Measurements from ENCODE around the gene EEF1AKMT3. TPM values are rescaled to one million over a fixed set of nuclear protein-coding genes. Genes with fewer than 3 reads are reported as not detected.

The EEF1AKMT3 gene
- total RNA-seq, 2 experiments from 2014 or later, result 4.0 to 4.3 TPM

DNA sequence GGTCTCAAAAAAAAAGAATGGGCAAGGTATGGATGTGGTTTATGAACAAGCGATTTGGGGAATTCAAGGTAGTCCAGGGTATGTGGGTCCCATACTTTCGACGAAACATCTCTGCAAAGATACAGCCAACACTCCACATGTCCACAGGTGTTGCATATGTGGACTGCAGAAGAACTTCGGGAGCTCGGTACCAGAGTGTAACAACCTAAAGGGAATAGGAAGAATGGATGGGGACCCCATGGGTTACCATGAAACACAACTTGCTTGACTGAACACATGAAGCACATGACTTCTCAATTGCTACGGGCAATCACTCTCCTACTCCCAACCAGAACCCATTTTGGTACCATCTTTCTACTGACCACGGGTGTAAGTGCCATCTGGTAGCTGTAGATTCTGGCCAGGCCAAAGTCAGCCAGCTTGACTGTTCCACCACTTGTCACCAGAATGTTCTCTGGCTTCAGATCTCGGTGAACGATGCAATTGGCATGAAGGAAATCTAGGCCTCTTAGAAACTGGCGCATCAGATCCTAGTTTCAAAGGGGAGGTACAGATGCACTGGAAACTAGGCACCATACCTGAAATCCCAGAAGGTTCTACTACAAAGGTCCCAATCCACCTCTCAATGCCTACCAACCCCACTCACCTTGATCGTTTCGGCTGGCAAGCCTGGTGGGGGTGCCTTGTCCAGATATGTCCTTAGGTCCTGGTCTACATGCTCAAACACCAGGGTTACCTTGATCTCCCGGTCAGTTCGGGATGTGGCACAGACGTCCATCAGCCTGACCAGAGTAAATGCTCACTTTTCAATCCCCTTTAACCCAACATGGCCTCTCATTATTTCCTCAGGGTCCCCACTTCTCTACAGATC lies 21.6 kb upstream of the EEF1AKMT3 start:
- POLR2A ChIA-PET, result no interaction called here

DNA sequence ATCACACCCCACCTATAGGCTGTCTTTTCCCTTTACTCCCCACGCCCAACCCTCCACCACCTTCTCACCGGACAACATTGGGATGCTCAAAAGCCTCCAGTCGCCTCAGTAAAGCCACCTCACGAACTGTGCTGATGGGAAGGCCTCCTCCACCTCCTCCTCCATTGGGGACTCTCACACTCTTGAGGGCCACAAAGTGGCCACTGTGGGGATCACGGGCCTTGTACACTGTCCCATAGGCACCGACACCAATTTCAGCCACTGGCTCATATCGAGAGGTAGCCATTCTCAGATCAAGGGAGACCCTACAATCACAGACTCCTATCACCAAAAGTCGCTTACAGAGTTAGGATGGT lies 21.0 kb upstream of the EEF1AKMT3 start:
- DNase-seq (no peak), ATAC-seq (no peak)
- TF ChIP-seq, protein P1, sequence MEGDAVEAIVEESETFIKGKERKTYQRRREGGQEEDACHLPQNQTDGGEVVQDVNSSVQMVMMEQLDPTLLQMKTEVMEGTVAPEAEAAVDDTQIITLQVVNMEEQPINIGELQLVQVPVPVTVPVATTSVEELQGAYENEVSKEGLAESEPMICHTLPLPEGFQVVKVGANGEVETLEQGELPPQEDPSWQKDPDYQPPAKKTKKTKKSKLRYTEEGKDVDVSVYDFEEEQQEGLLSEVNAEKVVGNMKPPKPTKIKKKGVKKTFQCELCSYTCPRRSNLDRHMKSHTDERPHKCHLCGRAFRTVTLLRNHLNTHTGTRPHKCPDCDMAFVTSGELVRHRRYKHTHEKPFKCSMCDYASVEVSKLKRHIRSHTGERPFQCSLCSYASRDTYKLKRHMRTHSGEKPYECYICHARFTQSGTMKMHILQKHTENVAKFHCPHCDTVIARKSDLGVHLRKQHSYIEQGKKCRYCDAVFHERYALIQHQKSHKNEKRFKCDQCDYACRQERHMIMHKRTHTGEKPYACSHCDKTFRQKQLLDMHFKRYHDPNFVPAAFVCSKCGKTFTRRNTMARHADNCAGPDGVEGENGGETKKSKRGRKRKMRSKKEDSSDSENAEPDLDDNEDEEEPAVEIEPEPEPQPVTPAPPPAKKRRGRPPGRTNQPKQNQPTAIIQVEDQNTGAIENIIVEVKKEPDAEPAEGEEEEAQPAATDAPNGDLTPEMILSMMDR (IDR thresholded peaks at IDR 0.05), result no peak
- Mint-ChIP-seq H3K27ac (peak overlapping the region; percentile 94), H3K27me3 (no peaks in the 10 kb centered on the region), H3K4me3 (peak overlapping the region; percentile 86), H3K36me3 (ENCODE audit: low read depth) (peaks cover 45% of the 10 kb centered on the region), H3K9me3 (no peaks in the 10 kb centered on the region), H3K4me1 (ENCODE audit: low read depth) (peaks cover 47% of the 10 kb centered on the region)
- intact Hi-C loops (cut with micrococcal nuclease), result no loop called here
- CTCF ChIA-PET, result interaction anchor here (0.8 to 1.3 kb wide), 3 partner anchors 10 to 31 kb away, joined by 3 to 8 read pairs (median 6); partner anchors contain the start of gene TSFM
- POLR2A ChIA-PET, result interaction anchor here (1.0 to 1.2 kb wide), 2 partner anchors 10 to 15 kb away, joined by 4 to 11 read pairs; partner anchors contain the start of gene CYP27B1

More for the DNA sequence above, 21.6 kb upstream of the EEF1AKMT3 start:
- H3K36me3 Mint-ChIP-seq (ENCODE audit: low read depth), result peaks cover 48% of the 10 kb centered on the region
- no peak for ATAC-seq
- no peak for DNase-seq
- H3K27ac Mint-ChIP-seq, result peak overlapping the region; percentile 94
- peak overlapping the region; percentile 86 for H3K4me3 Mint-ChIP-seq
- TF ChIP-seq, protein P1 (IDR thresholded peaks at IDR 0.05), result no peak
- H3K27me3 Mint-ChIP-seq, result no peaks in the 10 kb centered on the region
- no peaks in the 10 kb centered on the region for H3K9me3 Mint-ChIP-seq
- CTCF ChIA-PET, result interaction anchor here (1.3 kb wide), 1 partner anchor 9 kb away, joined by 6 read pairs; no protein-coding TSS in a partner anchor
- intact Hi-C loops (cut with micrococcal nuclease), result no loop called here
- peaks cover 45% of the 10 kb centered on the region for H3K4me1 Mint-ChIP-seq (ENCODE audit: low read depth)

DNA sequence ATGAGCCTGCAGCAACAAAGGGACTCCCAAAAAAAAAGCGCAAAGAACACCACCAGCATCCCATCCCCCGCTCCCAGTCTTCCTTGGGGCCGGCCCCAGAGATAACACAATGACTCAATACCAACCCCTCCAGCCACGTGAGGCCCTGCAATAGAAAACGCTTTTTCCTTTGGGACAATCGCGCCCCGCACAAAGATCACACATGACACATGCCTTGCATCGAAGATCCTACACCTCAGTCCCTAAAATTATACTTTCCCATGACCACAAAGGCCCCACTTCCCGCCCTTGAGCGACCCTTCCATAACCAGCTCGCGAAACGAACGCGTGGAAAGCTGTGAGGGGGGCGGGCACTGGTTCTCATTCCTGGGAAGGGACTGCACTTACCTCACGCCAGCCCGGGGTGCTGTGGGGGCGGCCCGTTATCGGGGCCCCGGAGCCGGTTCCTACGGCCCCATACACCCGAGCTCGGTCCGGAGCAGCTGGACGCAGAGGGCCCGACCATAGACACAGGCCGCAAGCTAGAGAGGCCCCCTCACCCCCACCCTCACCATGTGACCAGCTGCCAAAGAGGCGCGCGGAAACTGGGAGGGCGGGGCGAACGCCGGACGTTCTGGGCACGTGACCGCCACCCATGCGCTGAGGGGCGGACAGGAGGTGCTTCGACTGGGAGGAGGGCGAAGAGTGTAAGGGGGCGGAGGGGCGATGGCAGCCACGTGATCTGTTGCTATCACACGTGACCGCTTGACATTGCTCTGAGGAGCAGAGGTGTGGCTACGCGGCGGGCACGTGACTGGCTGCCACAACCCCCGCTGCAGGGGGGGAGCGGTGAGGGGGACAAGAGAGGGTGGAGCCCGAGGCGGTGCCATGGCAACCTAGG lies 20.4 kb upstream of the EEF1AKMT3 start, which contains the start of gene CDK4:
TSS of gene CDK4 (minus strand) at position 523 of the 880 bp plus-strand sequence. CDS start 593 bp downstream, outside the sequence.
- no peaks in the 10 kb centered on the region for H3K9me3 Mint-ChIP-seq
- H3K27ac Mint-ChIP-seq, result peak within 1 kb of the TSS; percentile 94
- intact Hi-C loops (cut with micrococcal nuclease), result no loop called here
- peaks cover 53% of the 10 kb centered on the region for H3K4me1 Mint-ChIP-seq (ENCODE audit: low read depth)
- peak within 1 kb of the TSS; percentile 86 for H3K4me3 Mint-ChIP-seq
- POLR2A ChIA-PET, result interaction anchor here (0.8 to 1.2 kb wide), 3 partner anchors 10 to 31 kb away, joined by 3 to 11 read pairs (median 4); partner anchors contain the start of gene CYP27B1
- ATAC-seq (peak; percentile 82), DNase-seq (peak; percentile 100)
- TF ChIP-seq, protein P1 (IDR thresholded peaks at IDR 0.05), result no peak
- H3K27me3 Mint-ChIP-seq, result no peaks in the 10 kb centered on the region
- peaks cover 48% of the 10 kb centered on the region for H3K36me3 Mint-ChIP-seq (ENCODE audit: low read depth)
- CTCF ChIA-PET, result interaction anchor here (0.8 to 1.2 kb wide), 3 partner anchors 10 to 31 kb away, joined by 3 to 8 read pairs (median 5); partner anchors contain the start of gene TSFM

- POLR2A ChIA-PET, result interaction anchor here (0.8 to 1.2 kb wide), 2 partner anchors 11 to 31 kb away, joined by 3 to 11 read pairs; no protein-coding TSS in a partner anchor
- TF ChIP-seq, protein P1 (IDR thresholded peaks at IDR 0.05), result no peak
- CTCF ChIA-PET, result interaction anchor here (0.9 to 1.2 kb wide), 2 partner anchors 11 to 12 kb away, joined by 5 to 8 read pairs; no protein-coding TSS in a partner anchor
- Mint-ChIP-seq H3K36me3 (ENCODE audit: low read depth) (peaks cover 45% of the 10 kb centered on the region), H3K9me3 (no peaks in the 10 kb centered on the region), H3K27ac (peak overlapping the region; percentile 94), H3K27me3 (no peaks in the 10 kb centered on the region), H3K4me3 (peak overlapping the region; percentile 86), H3K4me1 (ENCODE audit: low read depth) (peaks cover 54% of the 10 kb centered on the region)
- DNase-seq, result no peak
- intact Hi-C loops (cut with micrococcal nuclease), result no loop called here
- no peak for ATAC-seq
Measured at GRCh38 chr12:57752668-57753000, 19.8 kb upstream of the EEF1AKMT3 start.

All from activated CD8-positive, alpha-beta T cell treated with anti-CD3 and anti-CD28 coated beads for 36 hours (primary cell).